WTC11 (cell line): Measurements from ENCODE around the gene RNF121. TPM values are rescaled to one million over a fixed set of nuclear protein-coding genes. Genes with fewer than 3 reads are reported as not detected.
A peak's percentile ranks its signal among the peaks of the same experiment; 100 is the strongest.

ENCODE experiments used
- ATAC-seq: fragments of 200-7000 bp; cut with Tn5 transposase; 2 replicates; pipeline ENCODE4 v1.10.0; 2021; ENCODE audit warnings: mild to moderate bottlenecking, moderate library complexity
- CTCF ChIA-PET: fragments of 300-600 bp; sonication (Branson Sonifier 250); formaldehyde crosslinking; loops from one replicate; lab custom pipeline; 2021; ENCODE audit warnings: antibody characterized with exemption; lab: Charles Lee
- POLR2A ChIA-PET: fragments of 350-600 bp; sonication (Branson Sonifier 250); formaldehyde crosslinking; loops from one replicate; lab custom pipeline; 2021; ENCODE audit warnings: antibody characterized with exemption; lab: Charles Lee
- DNase-seq: peaks from one replicate; pipeline ENCODE4 v3.0.0; 2021; ENCODE audit warnings: low spot score
- H3K27ac Mint-ChIP-seq: 2 replicates; pipeline ENCODE4 v1.8.0; 2021; ENCODE audit warnings: mixed read lengths
- H3K27me3 Mint-ChIP-seq: 2 replicates; pipeline ENCODE4 v1.8.0; 2021; ENCODE audit warnings: low read depth, mild to moderate bottlenecking, moderate library complexity, mixed read lengths
- H3K36me3 Mint-ChIP-seq: 2 replicates; pipeline ENCODE4 v1.8.0; 2021; ENCODE audit warnings: mixed read lengths
- H3K4me1 Mint-ChIP-seq: 2 replicates; pipeline ENCODE4 v1.8.0; 2022; ENCODE audit warnings: mixed read lengths
- H3K4me3 Mint-ChIP-seq: 2 replicates; pipeline ENCODE4 v1.8.0; 2021; ENCODE audit warnings: mild to moderate bottlenecking, moderate library complexity, mixed read lengths
- H3K9me3 Mint-ChIP-seq: 2 replicates; pipeline ENCODE4 v1.8.0; 2021; ENCODE audit warnings: mixed read lengths
- AR ChIP-seq: fragments of 250-450 bp; sonication (Bioruptor Pico); IDR thresholded peaks from 2 replicates; pipeline ENCODE4 v1.9.0; 2021; ENCODE audit warnings: mild to moderate bottlenecking
- CDX4 ChIP-seq: fragments of 250-450 bp; sonication (Bioruptor Pico); IDR thresholded peaks from 2 replicates; pipeline ENCODE4 v1.9.0; 2021; ENCODE audit warnings: moderate library complexity, mild to moderate bottlenecking, inconsistent platforms, borderline replicate concordance
- CREB1 ChIP-seq: sonication (generic); formaldehyde crosslinking; IDR thresholded peaks from 2 replicates; pipeline ENCODE4 v1.8.0; 2023; ENCODE audit warnings: mild to moderate bottlenecking, missing genetic modification reagents
- CREM ChIP-seq: sonication (generic); formaldehyde crosslinking; IDR thresholded peaks from 2 replicates; pipeline ENCODE4 v1.8.1; 2022; ENCODE audit warnings: mild to moderate bottlenecking, missing genetic modification reagents, moderate library complexity
- ERG ChIP-seq: fragments of 250-450 bp; sonication (Bioruptor Pico); IDR thresholded peaks from 2 replicates; pipeline ENCODE4 v1.8.0; 2021; ENCODE audit warnings: mild to moderate bottlenecking
- ESRRA ChIP-seq: sonication (generic); formaldehyde crosslinking; IDR thresholded peaks from 2 replicates; pipeline ENCODE4 v1.8.1; 2022; ENCODE audit warnings: mild to moderate bottlenecking, missing genetic modification reagents, borderline replicate concordance
- ETV6 ChIP-seq: sonication (generic); formaldehyde crosslinking; IDR thresholded peaks from 2 replicates; pipeline ENCODE4 v1.8.1; 2022; ENCODE audit warnings: mild to moderate bottlenecking, missing genetic modification reagents
- FOXP4 ChIP-seq: sonication (generic); formaldehyde crosslinking; IDR thresholded peaks from 2 replicates; pipeline ENCODE4 v1.8.0; 2022; ENCODE audit warnings: mild to moderate bottlenecking, missing genetic modification reagents
- GABPB1 ChIP-seq: sonication (generic); formaldehyde crosslinking; IDR thresholded peaks from 2 replicates; pipeline ENCODE4 v1.8.1; 2023; ENCODE audit warnings: mild to moderate bottlenecking, missing genetic modification reagents
- HMGA2 ChIP-seq: fragments of 250-450 bp; sonication (Bioruptor Pico); IDR thresholded peaks from 2 replicates; pipeline ENCODE4 v1.4.0; 2021; ENCODE audit warnings: mild to moderate bottlenecking, moderate library complexity
- NFYB ChIP-seq: sonication (generic); formaldehyde crosslinking; conservative IDR thresholded peaks from 2 replicates; pipeline ENCODE4 v1.8.0; 2022; ENCODE audit warnings: low read depth, missing genetic modification reagents
- NR3C1 ChIP-seq: sonication (generic); formaldehyde crosslinking; conservative IDR thresholded peaks from 2 replicates; pipeline ENCODE4 v1.8.1; 2023; ENCODE audit warnings: low read depth, mild to moderate bottlenecking, missing genetic modification reagents
- OVOL2 ChIP-seq: fragments of 250-450 bp; sonication (Bioruptor Pico); IDR thresholded peaks from 2 replicates; pipeline ENCODE4 v1.9.0; 2021; ENCODE audit warnings: mild to moderate bottlenecking, borderline replicate concordance
- TEAD4 ChIP-seq: sonication (generic); formaldehyde crosslinking; IDR thresholded peaks from 2 replicates; pipeline ENCODE4 v1.8.0; 2022; ENCODE audit warnings: mild to moderate bottlenecking, missing genetic modification reagents
- TP53 ChIP-seq: sonication (generic); formaldehyde crosslinking; IDR thresholded peaks from 2 replicates; pipeline ENCODE4 v1.8.1; 2023; ENCODE audit warnings: mild to moderate bottlenecking, missing genetic modification reagents
- ZBTB21 ChIP-seq: sonication (generic); formaldehyde crosslinking; IDR thresholded peaks from 2 replicates; pipeline ENCODE4 v1.8.1; 2023; ENCODE audit warnings: mild to moderate bottlenecking, missing genetic modification reagents, borderline replicate concordance
- ZNF121 ChIP-seq: sonication (generic); formaldehyde crosslinking; IDR thresholded peaks from 2 replicates; pipeline ENCODE4 v1.8.0; 2023; ENCODE audit warnings: missing genetic modification reagents
- ZNF232 ChIP-seq: sonication (generic); formaldehyde crosslinking; IDR thresholded peaks from 2 replicates; pipeline ENCODE4 v1.8.0; 2022; ENCODE audit warnings: mild to moderate bottlenecking, missing genetic modification reagents
- ZNF423 ChIP-seq: fragments of 250-450 bp; sonication (Bioruptor Pico); IDR thresholded peaks from 2 replicates; pipeline ENCODE4 v2.1.2; 2022; ENCODE audit warnings: mild to moderate bottlenecking, moderate library complexity
- ZNF425 ChIP-seq: fragments of 250-450 bp; sonication (Bioruptor Pico); conservative IDR thresholded peaks from 2 replicates; pipeline ENCODE4 v1.9.0; 2021; ENCODE audit warnings: mild to moderate bottlenecking
- total RNA-seq: library from RNA; stranded (reverse); gene quantifications from 3 replicates; pipeline ENCODE4 v1.2.3, GENCODE V29; 2021

Gene RNF121
- total RNA-seq, 1 experiment from 2014 or later, result 40.2 TPM

DNA sequence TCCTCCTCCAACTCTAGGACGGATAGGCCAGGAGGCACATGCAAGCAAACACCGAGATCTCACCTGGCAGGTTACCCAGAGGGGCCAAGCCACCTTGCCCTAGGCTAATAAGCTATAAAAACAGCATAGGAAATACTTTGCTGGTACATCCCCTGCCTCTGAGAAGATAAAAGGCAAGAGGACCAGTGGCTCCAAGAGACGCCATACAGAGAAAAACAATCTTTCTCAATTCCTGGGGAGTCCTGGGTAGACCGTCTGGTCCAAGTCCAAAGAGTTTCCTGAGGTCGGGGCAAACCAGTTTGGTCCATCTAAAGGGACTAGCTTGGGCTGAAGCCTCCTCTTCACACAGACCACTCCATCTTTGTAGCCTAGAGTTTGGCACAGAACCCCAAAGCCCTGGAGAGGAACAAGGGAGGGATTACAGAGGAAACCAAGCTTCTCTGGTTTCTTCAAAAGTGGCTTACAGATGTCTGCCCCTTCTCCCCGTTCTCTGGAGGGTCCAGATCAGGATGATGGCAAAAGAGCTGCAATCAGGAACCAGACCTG, 111.1 kb downstream of the RNF121 start:
- no peak for TF ChIP-seq CDX4 (CRISPR knock-in tag)
- no peak for TF ChIP-seq NR3C1 (CRISPR knock-in tag)
- no peak for TF ChIP-seq AR
- CTCF ChIA-PET, result interaction anchor here (0.9 to 4.7 kb wide), 10 partner anchors 11 to 415 kb away, joined by 3 to 81 read pairs (median 4); no protein-coding TSS in a partner anchor
- no peak overlapping the region for H3K27ac Mint-ChIP-seq
- no peaks in the 10 kb centered on the region for H3K9me3 Mint-ChIP-seq
- POLR2A ChIA-PET, result interaction anchor here (0.6 to 1.0 kb wide), 3 partner anchors 43 to 198 kb away, joined by 3 to 6 read pairs (median 4); no protein-coding TSS in a partner anchor
- H3K36me3 Mint-ChIP-seq, result peaks cover 11% of the 10 kb centered on the region
- no peak overlapping the region for H3K4me3 Mint-ChIP-seq
- H3K4me1 Mint-ChIP-seq, result peaks cover 26% of the 10 kb centered on the region
- DNase-seq (no peak), ATAC-seq (no peak)
- no peaks in the 10 kb centered on the region; the same call in 1 of the 2 replicates for H3K27me3 Mint-ChIP-seq

DNA sequence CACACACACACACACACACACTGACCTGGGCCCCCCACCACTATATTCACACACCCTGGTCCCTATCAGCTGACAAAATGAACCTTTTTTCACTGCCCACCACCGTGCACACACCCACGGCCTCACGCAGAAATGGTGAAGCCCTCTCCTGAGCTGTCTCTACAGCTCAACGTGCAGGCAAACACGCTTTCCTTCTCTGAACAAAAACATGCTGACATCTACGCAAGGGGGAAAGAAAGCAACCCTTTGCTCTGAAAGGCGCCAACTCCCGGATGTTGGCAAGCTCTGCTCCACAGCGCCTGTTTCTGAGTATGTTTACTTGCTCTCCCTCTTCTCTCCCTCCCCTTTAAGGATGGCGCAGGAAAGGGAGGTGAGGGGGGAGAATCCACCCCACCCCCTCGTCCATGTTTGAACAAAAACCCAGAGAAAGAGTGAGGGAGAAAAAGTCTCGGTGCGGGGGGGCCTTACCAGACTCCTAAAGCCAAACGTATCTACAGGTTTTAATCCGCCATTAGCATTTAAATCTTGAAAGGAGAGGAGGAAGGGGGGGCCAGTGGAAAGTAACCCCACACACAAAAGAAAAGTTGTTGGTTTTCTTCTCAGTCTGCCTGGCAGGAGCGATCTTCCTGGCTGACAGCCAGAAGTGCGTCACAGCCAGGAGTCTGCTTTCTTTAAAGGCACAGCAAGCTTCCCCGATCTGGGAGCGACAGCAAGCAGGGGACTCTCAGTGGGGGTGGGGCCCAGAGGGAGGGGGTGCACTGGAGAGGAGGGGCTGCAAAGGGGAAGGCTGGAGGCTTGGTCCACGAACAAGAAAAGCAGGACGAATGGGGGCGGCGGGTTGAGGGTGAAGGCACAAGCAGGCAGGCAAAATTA, 111.9 kb downstream of the RNF121 start:
- TF ChIP-seq OVOL2 (CRISPR knock-in tag) (no peak), GABPB1 (CRISPR knock-in tag) (0 out of 2 replicates have a peak, but pooled peaks have one; percentile 23), CREM (CRISPR knock-in tag) (no peak), TEAD4 (CRISPR knock-in tag) (no peak), ZNF423 (peak; percentile 38; the same call in 1 of the 2 replicates), ETV6 (CRISPR knock-in tag) (peak; percentile 10; the same call in 1 of the 2 replicates), NFYB (CRISPR knock-in tag) (no peak)
- Mint-ChIP-seq H3K4me3 (no peak overlapping the region), H3K36me3 (peaks cover 5% of the 10 kb centered on the region), H3K27ac (no peak overlapping the region), H3K4me1 (peaks cover 32% of the 10 kb centered on the region), H3K9me3 (no peaks in the 10 kb centered on the region), H3K27me3 (no peaks in the 10 kb centered on the region; the same call in 1 of the 2 replicates)
- ATAC-seq (peak; percentile 60), DNase-seq (peak; percentile 71)
- POLR2A ChIA-PET, result interaction anchor here (0.6 to 1.0 kb wide), 4 partner anchors 31 to 197 kb away, joined by 3 to 6 read pairs (median 4); no protein-coding TSS in a partner anchor
- CTCF ChIA-PET, result interaction anchor here (0.9 to 4.7 kb wide), 7 partner anchors 10 to 414 kb away, joined by 3 to 81 read pairs (median 4); no protein-coding TSS in a partner anchor

DNA sequence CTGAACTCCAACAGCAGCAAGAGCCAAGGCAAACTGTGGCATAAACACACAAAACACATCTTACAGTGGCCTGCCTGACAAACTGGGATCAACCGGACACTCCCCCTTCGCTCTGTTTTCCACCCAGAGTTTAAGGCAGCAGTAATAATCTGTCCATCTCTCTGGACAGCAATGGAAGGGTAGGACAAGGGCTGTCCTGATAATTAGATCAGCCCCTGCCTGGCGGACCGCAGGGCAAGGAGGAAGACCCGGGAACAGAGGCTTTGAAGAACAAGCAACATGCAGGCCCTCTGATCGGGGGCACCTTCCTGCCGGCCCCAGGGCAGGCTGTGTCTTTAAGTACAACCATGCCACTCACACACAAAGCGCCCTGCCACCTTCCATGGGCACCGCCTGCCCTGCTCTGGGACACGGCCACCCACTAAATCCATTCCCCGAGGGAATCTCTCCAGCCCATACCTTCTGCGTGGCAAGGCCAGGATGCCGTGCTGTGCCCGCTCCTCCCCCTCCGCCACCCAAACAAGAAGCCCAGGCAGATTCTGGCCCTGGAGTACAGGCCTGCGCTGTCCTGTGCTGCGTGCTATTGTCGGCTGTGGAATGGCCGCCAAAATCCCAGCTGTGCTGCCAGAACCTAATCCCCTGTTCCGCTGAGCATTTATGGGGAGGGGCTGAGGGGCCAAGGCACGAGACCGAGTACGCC, 112.7 kb downstream of the RNF121 start:
- Mint-ChIP-seq H3K4me3 (no peak overlapping the region), H3K27ac (no peak overlapping the region), H3K4me1 (peaks cover 37% of the 10 kb centered on the region), H3K9me3 (no peaks in the 10 kb centered on the region), H3K27me3 (no peaks in the 10 kb centered on the region; the same call in 1 of the 2 replicates), H3K36me3 (no peaks in the 10 kb centered on the region)
- ChIA-PET CTCF (interaction anchor here (1.5 to 4.7 kb wide), 4 partner anchors 9 to 50 kb away, joined by 3 to 81 read pairs (median 18); no protein-coding TSS in a partner anchor), POLR2A (interaction anchor here (0.7 kb wide), 1 partner anchor 31 kb away, joined by 3 read pairs; no protein-coding TSS in a partner anchor)
- ATAC-seq (peak; percentile 40), DNase-seq (peak; percentile 44)
- TF ChIP-seq CREB1 (no peak), HMGA2 (CRISPR knock-in tag) (no peak), ZBTB21 (CRISPR knock-in tag) (no peak), ZNF121 (peak; percentile 88), ZNF232 (CRISPR knock-in tag) (no peak), TP53 (peak; percentile 65; the same call in 1 of the 2 replicates), ESRRA (CRISPR knock-in tag) (no peak), ZNF425 (CRISPR knock-in tag) (no peak), FOXP4 (CRISPR knock-in tag) (no peak), ERG (no peak), OVOL2 (CRISPR knock-in tag) (no peak)
